Omental fat pad (tissue), 4 donors: ENCODE data around the gene CIT. TPM values are rescaled to one million over a fixed set of nuclear protein-coding genes. Genes with fewer than 3 reads are reported as not detected.

Experiments used
- ATAC-seq: fragments of 150-250 bp; one replicate; pipeline ENCODE4 v1.9.1; 2016; ENCODE audit warnings: mild to moderate bottlenecking, moderate library complexity; ENCODE audit not compliant: low FRiP score
- DNase-seq: peaks from one replicate; pipeline ENCODE4 v3.0.0-alpha.2; 2019; ENCODE audit warnings: low spot score
- total RNA-seq, 4 donors: library from RNA; depleted of rRNA; stranded (reverse); fragments of >200 nt; gene quantifications; one replicate each; pipeline ENCODE4 v1.1.0, GENCODE V29; 2016
- TF ChIP-seq, protein P1 (sequence below), 3 donors: fragments of 450-650 bp; IDR thresholded peaks; one replicate each; pipeline ENCODE4 v1.5.1; 2016 to 2017; ENCODE audit warnings: antibody characterized with exemption in 3 of 3, mild to moderate bottlenecking in 3 of 3, moderate library complexity in 2 of 3

The CIT gene, protein sequence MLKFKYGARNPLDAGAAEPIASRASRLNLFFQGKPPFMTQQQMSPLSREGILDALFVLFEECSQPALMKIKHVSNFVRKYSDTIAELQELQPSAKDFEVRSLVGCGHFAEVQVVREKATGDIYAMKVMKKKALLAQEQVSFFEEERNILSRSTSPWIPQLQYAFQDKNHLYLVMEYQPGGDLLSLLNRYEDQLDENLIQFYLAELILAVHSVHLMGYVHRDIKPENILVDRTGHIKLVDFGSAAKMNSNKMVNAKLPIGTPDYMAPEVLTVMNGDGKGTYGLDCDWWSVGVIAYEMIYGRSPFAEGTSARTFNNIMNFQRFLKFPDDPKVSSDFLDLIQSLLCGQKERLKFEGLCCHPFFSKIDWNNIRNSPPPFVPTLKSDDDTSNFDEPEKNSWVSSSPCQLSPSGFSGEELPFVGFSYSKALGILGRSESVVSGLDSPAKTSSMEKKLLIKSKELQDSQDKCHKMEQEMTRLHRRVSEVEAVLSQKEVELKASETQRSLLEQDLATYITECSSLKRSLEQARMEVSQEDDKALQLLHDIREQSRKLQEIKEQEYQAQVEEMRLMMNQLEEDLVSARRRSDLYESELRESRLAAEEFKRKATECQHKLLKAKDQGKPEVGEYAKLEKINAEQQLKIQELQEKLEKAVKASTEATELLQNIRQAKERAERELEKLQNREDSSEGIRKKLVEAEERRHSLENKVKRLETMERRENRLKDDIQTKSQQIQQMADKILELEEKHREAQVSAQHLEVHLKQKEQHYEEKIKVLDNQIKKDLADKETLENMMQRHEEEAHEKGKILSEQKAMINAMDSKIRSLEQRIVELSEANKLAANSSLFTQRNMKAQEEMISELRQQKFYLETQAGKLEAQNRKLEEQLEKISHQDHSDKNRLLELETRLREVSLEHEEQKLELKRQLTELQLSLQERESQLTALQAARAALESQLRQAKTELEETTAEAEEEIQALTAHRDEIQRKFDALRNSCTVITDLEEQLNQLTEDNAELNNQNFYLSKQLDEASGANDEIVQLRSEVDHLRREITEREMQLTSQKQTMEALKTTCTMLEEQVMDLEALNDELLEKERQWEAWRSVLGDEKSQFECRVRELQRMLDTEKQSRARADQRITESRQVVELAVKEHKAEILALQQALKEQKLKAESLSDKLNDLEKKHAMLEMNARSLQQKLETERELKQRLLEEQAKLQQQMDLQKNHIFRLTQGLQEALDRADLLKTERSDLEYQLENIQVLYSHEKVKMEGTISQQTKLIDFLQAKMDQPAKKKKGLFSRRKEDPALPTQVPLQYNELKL (N-terminal part only)
- total RNA-seq = 1 to 10 TPM in 3 of 4 donors, under 1 TPM in 1; 0.93 to 4.3 (median 3.4) TPM

DNA sequence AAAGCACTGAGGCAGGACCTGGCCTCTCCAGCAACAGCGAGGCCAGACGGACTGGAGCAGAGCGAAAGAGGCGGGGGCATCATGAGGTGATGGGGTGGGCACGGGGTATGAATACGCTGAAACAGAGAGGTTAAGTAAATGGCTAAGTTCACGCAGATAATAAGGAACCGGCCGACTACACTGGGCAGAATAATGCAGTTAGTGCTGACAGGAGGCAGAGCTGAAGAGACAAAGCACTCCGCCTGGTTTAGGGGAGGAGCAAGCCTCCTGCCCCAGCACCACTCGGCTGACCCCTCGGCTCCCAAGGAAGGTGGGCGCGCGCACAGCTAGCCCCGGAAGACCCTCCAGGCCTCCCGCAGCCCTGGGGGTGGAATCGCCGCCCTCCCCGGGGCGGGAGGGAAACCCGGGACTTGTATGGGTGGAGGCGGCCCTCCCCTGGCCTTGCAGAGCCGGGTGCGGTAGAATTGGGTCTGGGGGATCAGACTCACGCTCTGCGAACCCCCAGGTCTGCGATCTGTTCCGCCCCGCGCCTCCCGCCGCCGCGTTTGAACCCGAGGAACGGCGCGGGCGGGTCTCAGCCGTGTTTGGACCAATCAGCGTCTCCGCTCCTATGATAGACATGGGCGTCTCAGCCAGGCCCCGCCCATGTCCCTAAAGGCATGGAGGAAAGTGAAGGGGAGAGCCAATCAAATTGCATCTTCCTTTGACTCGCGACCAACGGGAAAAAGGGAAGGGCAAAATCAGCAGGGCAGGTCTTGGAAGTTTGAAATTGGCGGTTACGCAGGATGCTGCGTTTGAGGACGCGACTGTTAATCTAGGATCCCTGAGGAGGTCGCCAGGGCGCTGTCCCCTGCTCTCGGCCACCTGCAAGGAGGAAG, at the start of gene CIT:
CIT (minus strand) TSS at position 560 of the 878 bp plus-strand sequence. CDS start 1,152 bp downstream, outside the sequence.
- TF ChIP-seq, protein P1, sequence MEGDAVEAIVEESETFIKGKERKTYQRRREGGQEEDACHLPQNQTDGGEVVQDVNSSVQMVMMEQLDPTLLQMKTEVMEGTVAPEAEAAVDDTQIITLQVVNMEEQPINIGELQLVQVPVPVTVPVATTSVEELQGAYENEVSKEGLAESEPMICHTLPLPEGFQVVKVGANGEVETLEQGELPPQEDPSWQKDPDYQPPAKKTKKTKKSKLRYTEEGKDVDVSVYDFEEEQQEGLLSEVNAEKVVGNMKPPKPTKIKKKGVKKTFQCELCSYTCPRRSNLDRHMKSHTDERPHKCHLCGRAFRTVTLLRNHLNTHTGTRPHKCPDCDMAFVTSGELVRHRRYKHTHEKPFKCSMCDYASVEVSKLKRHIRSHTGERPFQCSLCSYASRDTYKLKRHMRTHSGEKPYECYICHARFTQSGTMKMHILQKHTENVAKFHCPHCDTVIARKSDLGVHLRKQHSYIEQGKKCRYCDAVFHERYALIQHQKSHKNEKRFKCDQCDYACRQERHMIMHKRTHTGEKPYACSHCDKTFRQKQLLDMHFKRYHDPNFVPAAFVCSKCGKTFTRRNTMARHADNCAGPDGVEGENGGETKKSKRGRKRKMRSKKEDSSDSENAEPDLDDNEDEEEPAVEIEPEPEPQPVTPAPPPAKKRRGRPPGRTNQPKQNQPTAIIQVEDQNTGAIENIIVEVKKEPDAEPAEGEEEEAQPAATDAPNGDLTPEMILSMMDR (IDR thresholded peaks at IDR 0.05) = no peak
- ATAC-seq (peak; percentile 98), DNase-seq (peak; percentile 60)

DNA sequence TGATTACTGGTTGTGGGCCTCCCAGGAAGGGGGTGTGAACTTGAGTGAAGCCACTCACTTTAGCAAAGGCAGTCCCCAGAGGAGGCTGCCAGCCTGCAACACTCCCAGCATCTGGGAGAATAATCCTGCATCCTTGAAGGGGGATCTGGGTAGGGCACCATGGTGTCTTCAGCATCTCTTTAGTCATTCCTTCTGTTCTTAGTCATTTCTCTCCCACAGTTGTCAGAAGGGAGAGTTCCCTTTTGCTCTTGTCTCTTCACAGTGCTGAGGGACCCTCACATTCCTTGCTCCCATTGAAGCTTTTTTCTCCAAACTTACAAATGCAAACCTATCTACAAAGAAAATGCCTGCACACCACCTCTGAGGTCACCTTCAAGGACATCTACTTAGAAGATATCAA, 48.1 kb upstream of the CIT start:
- no peak for DNase-seq
- ATAC-seq = no peak
- TF ChIP-seq, protein P1 (IDR thresholded peaks at IDR 0.05) = no peak

DNA sequence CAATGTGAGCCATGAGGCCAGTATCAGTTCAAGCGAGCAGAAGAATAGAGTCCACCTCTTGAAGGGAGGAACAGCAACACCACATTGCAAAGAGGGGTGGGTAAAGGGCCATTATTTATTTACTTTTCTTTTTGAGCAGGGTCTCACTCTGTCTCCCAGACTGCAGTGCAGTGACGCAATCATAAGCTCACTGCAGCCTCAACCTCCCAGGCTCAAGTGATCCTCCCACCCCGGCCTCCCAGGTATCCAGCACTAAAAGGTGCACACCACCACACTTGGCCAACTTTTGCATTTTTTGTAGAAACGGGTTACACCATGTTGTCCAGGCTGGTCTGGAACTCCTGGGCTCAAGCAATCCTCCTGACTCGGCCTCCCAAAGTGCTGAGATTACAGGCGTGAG, 42.9 kb upstream of the CIT start:
- ATAC-seq = no peak
- TF ChIP-seq, protein P1 (IDR thresholded peaks at IDR 0.05) = no peak
- no peak for DNase-seq

DNA sequence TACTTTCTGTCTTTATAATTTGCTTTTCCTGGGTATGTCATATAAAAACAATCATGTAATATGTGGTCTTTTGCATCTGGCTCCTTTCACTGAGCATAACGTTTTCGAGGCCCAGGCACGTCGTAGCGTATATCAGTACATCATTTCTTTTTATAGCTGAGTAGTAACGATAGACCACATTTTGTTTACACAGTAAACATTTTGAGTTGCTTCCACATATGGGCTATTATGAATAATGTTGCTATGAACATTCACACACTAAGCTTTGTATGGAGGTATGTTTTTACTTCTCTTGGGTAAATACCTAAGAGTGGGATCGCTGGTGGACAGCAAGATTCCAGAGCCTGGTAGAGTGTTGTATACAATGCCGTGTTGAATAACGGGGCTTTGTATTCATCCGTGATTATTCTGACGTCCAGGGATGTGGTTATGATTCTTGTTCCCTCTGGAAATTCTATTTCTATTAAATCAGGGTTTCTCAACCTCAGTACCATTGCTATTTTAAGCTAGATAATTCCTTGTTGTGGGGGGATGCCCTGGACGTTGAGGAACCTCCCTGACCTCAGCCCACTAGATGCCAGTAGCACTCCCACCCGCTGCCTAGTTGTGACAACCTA, 38.9 kb upstream of the CIT start:
- DNase-seq = no peak
- no peak for ATAC-seq
- TF ChIP-seq, protein P1 (IDR thresholded peaks at IDR 0.05) = no peak

DNA sequence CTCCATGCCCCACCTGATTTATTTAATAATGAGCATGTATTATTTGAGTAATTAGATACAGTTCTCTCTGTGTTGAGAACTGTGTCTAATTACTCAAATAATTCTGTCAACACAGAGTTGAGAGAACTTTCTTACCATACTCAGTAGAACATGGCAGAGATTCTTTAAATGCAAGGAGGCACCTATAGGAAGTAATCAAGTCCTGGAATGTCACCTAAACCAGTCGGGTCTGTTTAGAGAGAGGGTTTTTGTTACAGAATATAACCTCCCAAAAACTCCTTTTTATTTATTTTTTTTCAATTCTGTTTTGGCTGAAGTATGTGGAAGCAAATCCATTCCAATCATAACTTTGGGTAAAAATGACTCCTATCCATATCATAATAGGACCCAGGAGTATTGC, 37.5 kb upstream of the CIT start:
- ATAC-seq = no peak
- no peak for DNase-seq
- TF ChIP-seq, protein P1 (IDR thresholded peaks at IDR 0.05) = no peak
